ENCODE data around the gene NOL11.

Gene NOL11

DNA sequence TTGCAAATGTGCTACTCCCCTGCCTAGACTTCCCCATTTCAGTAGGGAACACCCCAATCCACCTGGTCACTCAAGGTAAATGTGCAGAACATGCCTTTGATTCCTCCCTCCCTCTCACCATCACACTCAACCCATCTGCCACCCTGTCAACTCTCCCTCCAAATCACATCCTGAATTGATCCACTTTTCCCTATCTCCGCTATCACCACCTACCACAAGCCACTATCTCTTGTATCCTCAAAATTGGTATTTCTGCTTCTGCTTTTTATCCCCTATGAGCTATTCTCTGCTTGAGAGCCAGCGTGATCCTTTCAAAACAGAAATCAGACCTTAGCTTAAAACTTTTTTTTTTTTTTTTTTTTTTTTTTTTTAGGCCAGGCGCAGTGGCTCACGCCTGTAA lies 5.4 kb upstream of the NOL11 start:
- Histone ChIP-seq H3K9me2 (replicated peaks; ENCODE audit: insufficient read depth, low read length) (no peaks in the 10 kb centered on the region), H3K9me3 (ENCODE audit: insufficient read depth, low read length) (no peaks in the 10 kb centered on the region), H3K36me3 (ENCODE audit: low read length) (no peaks in the 10 kb centered on the region), H3K79me2 (ENCODE audit: insufficient read depth, low read length) (no peaks in the 10 kb centered on the region), H3K4me2 (ENCODE audit: low read depth, low read length, poor library complexity, severe bottlenecking) (no peak overlapping the region), H3F3A (ENCODE audit: insufficient read depth) (no peaks in the 10 kb centered on the region), H4K20me1 (ENCODE audit: low read depth, low read length) (no peaks in the 10 kb centered on the region), H3K9ac (ENCODE audit: low read length) (no peak overlapping the region), H2AFZ (ENCODE audit: low read depth, low read length, severe bottlenecking) (no peak overlapping the region), H3K27me3 (ENCODE audit: low read length) (no peaks in the 10 kb centered on the region), H3K4me3 (ENCODE audit: insufficient read depth, low read length, poor library complexity, severe bottlenecking) (no peak overlapping the region), H3K27ac (ENCODE audit: low read depth, low read length) (no peak overlapping the region)
- TF ChIP-seq EZH2phosphoT487 (conservative IDR thresholded peaks at IDR 0.05; ENCODE audit: low read length): no peak
- TF ChIP-seq, protein P1, sequence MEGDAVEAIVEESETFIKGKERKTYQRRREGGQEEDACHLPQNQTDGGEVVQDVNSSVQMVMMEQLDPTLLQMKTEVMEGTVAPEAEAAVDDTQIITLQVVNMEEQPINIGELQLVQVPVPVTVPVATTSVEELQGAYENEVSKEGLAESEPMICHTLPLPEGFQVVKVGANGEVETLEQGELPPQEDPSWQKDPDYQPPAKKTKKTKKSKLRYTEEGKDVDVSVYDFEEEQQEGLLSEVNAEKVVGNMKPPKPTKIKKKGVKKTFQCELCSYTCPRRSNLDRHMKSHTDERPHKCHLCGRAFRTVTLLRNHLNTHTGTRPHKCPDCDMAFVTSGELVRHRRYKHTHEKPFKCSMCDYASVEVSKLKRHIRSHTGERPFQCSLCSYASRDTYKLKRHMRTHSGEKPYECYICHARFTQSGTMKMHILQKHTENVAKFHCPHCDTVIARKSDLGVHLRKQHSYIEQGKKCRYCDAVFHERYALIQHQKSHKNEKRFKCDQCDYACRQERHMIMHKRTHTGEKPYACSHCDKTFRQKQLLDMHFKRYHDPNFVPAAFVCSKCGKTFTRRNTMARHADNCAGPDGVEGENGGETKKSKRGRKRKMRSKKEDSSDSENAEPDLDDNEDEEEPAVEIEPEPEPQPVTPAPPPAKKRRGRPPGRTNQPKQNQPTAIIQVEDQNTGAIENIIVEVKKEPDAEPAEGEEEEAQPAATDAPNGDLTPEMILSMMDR (IDR thresholded peaks at IDR 0.05; ENCODE audit: insufficient read depth, low read length, poor library complexity, severe bottlenecking): no peak

DNA sequence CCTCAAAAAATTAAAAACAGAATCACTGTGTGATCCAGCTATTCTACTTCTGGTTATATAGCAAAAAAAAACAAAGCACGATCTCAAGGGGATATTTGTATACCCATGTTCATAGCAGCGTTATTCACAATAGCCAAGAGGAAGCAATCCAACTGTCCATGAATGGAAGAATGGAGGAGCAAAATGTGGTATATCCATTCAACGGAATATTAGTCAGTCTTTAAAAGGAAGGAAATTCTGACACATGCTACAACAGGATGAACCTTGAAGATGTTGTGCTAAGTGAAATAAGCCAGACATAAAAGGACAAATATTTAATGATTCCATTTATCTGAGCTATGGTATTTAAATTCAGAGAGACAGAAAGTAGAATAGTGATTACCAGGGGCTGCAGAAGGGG lies 4.6 kb upstream of the NOL11 start:
- no peak overlapping the region for H3K4me2 ChIP-seq (ENCODE audit: low read depth, low read length, poor library complexity, severe bottlenecking)
- H3K79me2 ChIP-seq (ENCODE audit: insufficient read depth, low read length): peaks cover 4% of the 10 kb centered on the region
- peaks cover 3% of the 10 kb centered on the region; the same call in 1 of the 2 replicates for H3F3A ChIP-seq (ENCODE audit: insufficient read depth)

GRCh38 chr17:67716405-67716798 lies 1.3 kb upstream of the NOL11 start:
- H3K27ac ChIP-seq (ENCODE audit: low read depth, low read length): no peak overlapping the region
- H3K4me3 ChIP-seq (ENCODE audit: insufficient read depth, low read length, poor library complexity, severe bottlenecking): peak overlapping the region; percentile 85
- peak overlapping the region; percentile 89 for H3K9ac ChIP-seq (ENCODE audit: low read length)
- H3K9me3 ChIP-seq (ENCODE audit: insufficient read depth, low read length): no peaks in the 10 kb centered on the region
- no peak for TF ChIP-seq EZH2phosphoT487 (conservative IDR thresholded peaks at IDR 0.05; ENCODE audit: low read length)
- TF ChIP-seq, protein P1 (IDR thresholded peaks at IDR 0.05; ENCODE audit: insufficient read depth, low read length, poor library complexity, severe bottlenecking): no peak
- H3K9me2 ChIP-seq (replicated peaks; ENCODE audit: insufficient read depth, low read length): no peaks in the 10 kb centered on the region
- peak overlapping the region; percentile 12 for H2AFZ ChIP-seq (ENCODE audit: low read depth, low read length, severe bottlenecking)
- H3K4me2 ChIP-seq (ENCODE audit: low read depth, low read length, poor library complexity, severe bottlenecking): peak overlapping the region; percentile 99
- H3K79me2 ChIP-seq (ENCODE audit: insufficient read depth, low read length): peaks cover 25% of the 10 kb centered on the region
- H3K27me3 ChIP-seq (ENCODE audit: low read length): no peaks in the 10 kb centered on the region
- peaks cover 6% of the 10 kb centered on the region; the same call in 1 of the 2 replicates for H3F3A ChIP-seq (ENCODE audit: insufficient read depth)
- H3K36me3 ChIP-seq (ENCODE audit: low read length): peaks cover 11% of the 10 kb centered on the region; the same call in 1 of the 2 replicates
- no peaks in the 10 kb centered on the region for H4K20me1 ChIP-seq (ENCODE audit: low read depth, low read length)

More for the DNA sequence above, 4.6 kb upstream of the NOL11 start:
- H3K27me3 ChIP-seq (ENCODE audit: low read length): no peaks in the 10 kb centered on the region
- TF ChIP-seq EZH2phosphoT487 (conservative IDR thresholded peaks at IDR 0.05; ENCODE audit: low read length): no peak
- TF ChIP-seq, protein P1 (IDR thresholded peaks at IDR 0.05; ENCODE audit: insufficient read depth, low read length, poor library complexity, severe bottlenecking): no peak
- no peaks in the 10 kb centered on the region for H4K20me1 ChIP-seq (ENCODE audit: low read depth, low read length)
- no peak overlapping the region for H3K9ac ChIP-seq (ENCODE audit: low read length)
- no peak overlapping the region for H3K4me3 ChIP-seq (ENCODE audit: insufficient read depth, low read length, poor library complexity, severe bottlenecking)
- H3K36me3 ChIP-seq (ENCODE audit: low read length): no peaks in the 10 kb centered on the region
- no peaks in the 10 kb centered on the region for H3K9me2 ChIP-seq (replicated peaks; ENCODE audit: insufficient read depth, low read length)
- no peaks in the 10 kb centered on the region for H3K9me3 ChIP-seq (ENCODE audit: insufficient read depth, low read length)
- no peak overlapping the region for H2AFZ ChIP-seq (ENCODE audit: low read depth, low read length, severe bottlenecking)
- no peak overlapping the region for H3K27ac ChIP-seq (ENCODE audit: low read depth, low read length)

Data from SU-DHL-6 (cell line).